AG09309 (cell line): ENCODE results near the gene CREBZF.
"Not testable (repeated sequence)": the region's sequence is repeated elsewhere in the genome, so short reads cannot be mapped to it uniquely, and the experiment has no call there.

ENCODE experiments used
- DNase-seq: peaks from one replicate; pipeline ENCODE4 v3.0.0-alpha.2; 2010; ENCODE audit warnings: low read depth
- H3K4me3 ChIP-seq: 2 replicates; pipeline ENCODE4 v1.5.1; 2011; ENCODE audit warnings: mild to moderate bottlenecking, low read depth, low read length, moderate library complexity; ENCODE audit not compliant: control insufficient read depth
- TF ChIP-seq, protein P1 (sequence below): IDR thresholded peaks from 2 replicates; pipeline ENCODE4 v1.5.1; 2011; ENCODE audit warnings: mild to moderate bottlenecking, low read depth, low read length, inconsistent platforms; ENCODE audit not compliant: insufficient read depth, control insufficient read depth; ENCODE audit errors: missing control alignments

The CREBZF gene

DNA sequence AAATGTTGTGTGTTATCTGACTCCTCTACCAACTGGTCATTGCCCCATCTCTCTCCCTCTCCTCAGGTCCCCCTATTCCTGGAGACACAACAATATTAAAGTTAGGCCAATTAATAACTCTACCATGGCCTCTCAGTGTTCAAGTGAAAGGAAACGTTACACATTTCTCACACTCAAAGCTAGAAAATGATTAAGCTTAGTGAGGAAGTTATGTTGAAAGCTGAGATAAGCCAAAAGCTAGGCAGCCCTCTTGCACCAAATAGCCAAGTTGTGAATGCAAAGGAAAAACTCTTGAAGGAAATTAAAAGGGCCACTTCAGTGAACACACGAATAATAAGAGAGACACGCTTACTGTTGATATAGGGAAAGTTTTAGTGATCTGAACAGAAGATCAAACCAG is 44.7 kb downstream of the CREBZF start:
- TF ChIP-seq, protein P1, sequence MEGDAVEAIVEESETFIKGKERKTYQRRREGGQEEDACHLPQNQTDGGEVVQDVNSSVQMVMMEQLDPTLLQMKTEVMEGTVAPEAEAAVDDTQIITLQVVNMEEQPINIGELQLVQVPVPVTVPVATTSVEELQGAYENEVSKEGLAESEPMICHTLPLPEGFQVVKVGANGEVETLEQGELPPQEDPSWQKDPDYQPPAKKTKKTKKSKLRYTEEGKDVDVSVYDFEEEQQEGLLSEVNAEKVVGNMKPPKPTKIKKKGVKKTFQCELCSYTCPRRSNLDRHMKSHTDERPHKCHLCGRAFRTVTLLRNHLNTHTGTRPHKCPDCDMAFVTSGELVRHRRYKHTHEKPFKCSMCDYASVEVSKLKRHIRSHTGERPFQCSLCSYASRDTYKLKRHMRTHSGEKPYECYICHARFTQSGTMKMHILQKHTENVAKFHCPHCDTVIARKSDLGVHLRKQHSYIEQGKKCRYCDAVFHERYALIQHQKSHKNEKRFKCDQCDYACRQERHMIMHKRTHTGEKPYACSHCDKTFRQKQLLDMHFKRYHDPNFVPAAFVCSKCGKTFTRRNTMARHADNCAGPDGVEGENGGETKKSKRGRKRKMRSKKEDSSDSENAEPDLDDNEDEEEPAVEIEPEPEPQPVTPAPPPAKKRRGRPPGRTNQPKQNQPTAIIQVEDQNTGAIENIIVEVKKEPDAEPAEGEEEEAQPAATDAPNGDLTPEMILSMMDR: no peak
- H3K4me3 ChIP-seq: no peak overlapping the region
- DNase-seq: no peak

DNA sequence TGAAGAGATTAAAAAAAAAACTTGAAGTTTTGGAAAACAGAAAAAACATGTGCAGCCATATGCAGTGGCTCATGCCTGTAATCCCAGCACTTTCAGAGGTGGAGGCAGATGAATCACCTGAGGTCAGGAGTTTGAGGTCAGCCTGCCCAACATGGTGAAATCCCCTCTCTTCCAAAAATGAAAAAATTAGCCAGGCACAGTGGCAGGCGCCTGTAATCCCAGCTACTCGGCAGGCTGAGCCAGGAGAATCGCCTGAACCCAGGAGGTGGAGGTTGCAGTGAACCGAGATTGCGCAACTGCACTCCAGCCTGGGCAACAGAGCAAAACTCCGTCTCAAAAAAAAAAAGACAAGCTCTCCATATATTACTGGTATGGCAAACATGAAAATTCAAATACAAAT is 45.4 kb downstream of the CREBZF start:
- TF ChIP-seq, protein P1: no peak
- no peak for DNase-seq

DNA sequence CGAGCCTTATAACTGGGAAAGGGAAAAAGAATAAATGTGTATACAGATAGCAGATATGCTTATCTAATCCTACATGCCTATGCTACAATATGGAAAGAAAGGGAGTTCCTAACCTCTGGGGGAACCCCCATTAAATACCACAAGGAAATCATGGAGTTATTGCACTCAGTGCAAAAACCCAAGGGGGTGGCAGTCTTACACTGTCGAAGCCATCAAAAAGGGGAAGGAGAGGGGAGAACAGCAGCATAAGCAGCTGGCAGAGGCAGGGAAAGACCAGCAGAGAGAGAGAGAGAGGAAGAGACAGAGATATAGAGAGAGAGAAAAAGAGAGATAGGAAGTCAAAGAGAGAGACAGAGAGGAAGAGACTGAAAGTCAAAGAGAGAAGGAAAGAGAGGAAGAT is 53.3 kb downstream of the CREBZF start:
- not testable (repeated sequence) for H3K4me3 ChIP-seq, DNase-seq

More for the DNA sequence above, 45.4 kb downstream of the CREBZF start:
- H3K4me3 ChIP-seq: no peak overlapping the region
